HEK293T (cell line): ENCODE results near the gene GPHN.

Experiments used
- CTCF ChIA-PET: fragments of 350-600 bp; formaldehyde crosslinking; extraction: SDS; loops from one replicate; lab custom pipeline; 2021; ENCODE audit warnings: antibody characterized with exemption, inconsistent platforms; lab: Yijun Ruan, JAX
- POLR2A ChIA-PET: fragments of 350-600 bp; formaldehyde crosslinking; extraction: SDS; loops from one replicate; lab custom pipeline; 2020; ENCODE audit warnings: antibody characterized with exemption, inconsistent platforms; lab: Yijun Ruan, JAX
- DNase-seq: peaks from one replicate; pipeline ENCODE4 v3.0.0; 2012; ENCODE audit warnings: mixed read lengths; ENCODE audit errors: extremely low spot score
- ARNT ChIP-seq: fragments of 450-650 bp; IDR thresholded peaks from 2 replicates; pipeline ENCODE4 v1.6.1; 2017; ENCODE audit warnings: mild to moderate bottlenecking
- BHLHE40 ChIP-seq: fragments of 450-650 bp; IDR thresholded peaks from 2 replicates; pipeline ENCODE4 v1.6.1; 2016; ENCODE audit warnings: mild to moderate bottlenecking, moderate library complexity, borderline replicate concordance
- CTBP1 ChIP-seq: fragments of 450-650 bp; IDR thresholded peaks from 2 replicates; pipeline ENCODE4 v1.6.1; 2016; ENCODE audit warnings: borderline replicate concordance
- ELF4 ChIP-seq: fragments of 450-650 bp; IDR thresholded peaks from 2 replicates; pipeline ENCODE4 v1.6.1; 2017; ENCODE audit warnings: antibody characterized with exemption
- FOXA1 ChIP-seq: fragments of 450-650 bp; IDR thresholded peaks from 2 replicates; pipeline ENCODE4 v1.6.1; 2016; ENCODE audit warnings: mild to moderate bottlenecking
- FOXK2 ChIP-seq: fragments of 450-650 bp; IDR thresholded peaks from 2 replicates; pipeline ENCODE4 v1.6.1; 2016; ENCODE audit warnings: mild to moderate bottlenecking
- FOXM1 ChIP-seq: fragments of 450-650 bp; IDR thresholded peaks from 2 replicates; pipeline ENCODE4 v1.6.1; 2017; ENCODE audit warnings: mild to moderate bottlenecking, borderline replicate concordance
- HDGF ChIP-seq: fragments of 450-650 bp; IDR thresholded peaks from 2 replicates; pipeline ENCODE4 v1.6.1; 2017; ENCODE audit warnings: antibody characterized with exemption, borderline replicate concordance
- L3MBTL2 ChIP-seq: fragments of 450-650 bp; conservative IDR thresholded peaks from 2 replicates; pipeline ENCODE4 v1.6.1; 2016; ENCODE audit warnings: mild to moderate bottlenecking
- LEF1 ChIP-seq: fragments of 450-650 bp; IDR thresholded peaks from 2 replicates; pipeline ENCODE4 v1.6.1; 2017; ENCODE audit warnings: mild to moderate bottlenecking, borderline replicate concordance
- NFRKB ChIP-seq: fragments of 450-650 bp; IDR thresholded peaks from 2 replicates; pipeline ENCODE4 v1.6.1; 2016; ENCODE audit warnings: mild to moderate bottlenecking, moderate library complexity
- SP1 ChIP-seq: fragments of 450-650 bp; IDR thresholded peaks from 2 replicates; pipeline ENCODE4 v1.6.1; 2017
- SUZ12 ChIP-seq: fragments of 450-650 bp; IDR thresholded peaks from 2 replicates; pipeline ENCODE4 v1.6.1; 2016; ENCODE audit warnings: mild to moderate bottlenecking
- TARDBP ChIP-seq: fragments of 450-650 bp; IDR thresholded peaks from 2 replicates; pipeline ENCODE4 v1.6.1; 2016
- ZNF384 ChIP-seq: fragments of 450-650 bp; IDR thresholded peaks from 2 replicates; pipeline ENCODE4 v1.6.1; 2016
- TF ChIP-seq, protein P1 (sequence below): fragments of 450-650 bp; IDR thresholded peaks from 2 replicates; pipeline ENCODE4 v1.6.1; 2016

The GPHN gene

GRCh38 chr14:66623838-66624237 lies 115.9 kb downstream of the GPHN start:
- CTCF ChIA-PET: interaction anchor here (0.6 to 1.4 kb wide), 3 partner anchors 527 to 1194 kb away, joined by 3 read pairs; no protein-coding TSS in a partner anchor
- no peak for DNase-seq
- POLR2A ChIA-PET: no interaction called here
- TF ChIP-seq TARDBP: no peak

- ChIA-PET POLR2A (interaction anchor here (0.9 kb wide), 1 partner anchor 117 kb away, joined by 3 read pairs; the partner anchor contains the start of gene GPHN), CTCF (interaction anchor here (0.6 to 1.4 kb wide), 5 partner anchors 16 to 662 kb away, joined by 3 to 4 read pairs (median 3); no protein-coding TSS in a partner anchor)
- no peak for TF ChIP-seq HDGF
- no peak for TF ChIP-seq CTBP1
- no peak for TF ChIP-seq ELF4
- TF ChIP-seq BHLHE40: no peak
- no peak for TF ChIP-seq TARDBP
- TF ChIP-seq SUZ12: no peak
- DNase-seq: peak; percentile 52
Measured at GRCh38 chr14:66624336-66624937, 116.5 kb downstream of the GPHN start.

GRCh38 chr14:66628636-66629035 lies 120.7 kb downstream of the GPHN start:
- ChIA-PET CTCF (no interaction called here), POLR2A (no interaction called here)
- TF ChIP-seq BHLHE40 (no peak), FOXK2 (no peak), ZNF384 (no peak), TARDBP (no peak), NFRKB (no peak), ARNT (no peak)
- TF ChIP-seq, protein P1, sequence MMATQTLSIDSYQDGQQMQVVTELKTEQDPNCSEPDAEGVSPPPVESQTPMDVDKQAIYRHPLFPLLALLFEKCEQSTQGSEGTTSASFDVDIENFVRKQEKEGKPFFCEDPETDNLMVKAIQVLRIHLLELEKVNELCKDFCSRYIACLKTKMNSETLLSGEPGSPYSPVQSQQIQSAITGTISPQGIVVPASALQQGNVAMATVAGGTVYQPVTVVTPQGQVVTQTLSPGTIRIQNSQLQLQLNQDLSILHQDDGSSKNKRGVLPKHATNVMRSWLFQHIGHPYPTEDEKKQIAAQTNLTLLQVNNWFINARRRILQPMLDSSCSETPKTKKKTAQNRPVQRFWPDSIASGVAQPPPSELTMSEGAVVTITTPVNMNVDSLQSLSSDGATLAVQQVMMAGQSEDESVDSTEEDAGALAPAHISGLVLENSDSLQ: no peak
- no peak for DNase-seq

DNA sequence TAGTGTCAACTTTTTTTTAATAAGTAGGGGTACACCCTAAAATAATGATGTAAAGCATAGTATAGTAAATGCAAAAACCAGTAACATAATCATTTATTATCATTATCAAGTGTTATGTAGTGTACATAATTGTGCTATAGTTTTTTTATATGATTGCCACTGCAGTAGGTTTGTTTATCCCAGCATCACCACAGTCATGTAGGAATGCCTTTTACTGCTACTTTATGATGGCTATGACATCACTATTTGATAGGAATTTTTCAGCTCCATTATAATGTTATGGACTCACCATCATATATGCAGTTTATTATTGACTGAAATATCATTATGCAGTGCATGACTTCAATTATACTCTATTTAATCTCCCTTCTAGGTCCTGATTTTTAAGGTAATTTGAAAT lies 121.6 kb downstream of the GPHN start:
- POLR2A ChIA-PET: no interaction called here
- no peak for TF ChIP-seq FOXK2
- TF ChIP-seq NFRKB: no peak
- CTCF ChIA-PET: no interaction called here
- DNase-seq: no peak

DNA sequence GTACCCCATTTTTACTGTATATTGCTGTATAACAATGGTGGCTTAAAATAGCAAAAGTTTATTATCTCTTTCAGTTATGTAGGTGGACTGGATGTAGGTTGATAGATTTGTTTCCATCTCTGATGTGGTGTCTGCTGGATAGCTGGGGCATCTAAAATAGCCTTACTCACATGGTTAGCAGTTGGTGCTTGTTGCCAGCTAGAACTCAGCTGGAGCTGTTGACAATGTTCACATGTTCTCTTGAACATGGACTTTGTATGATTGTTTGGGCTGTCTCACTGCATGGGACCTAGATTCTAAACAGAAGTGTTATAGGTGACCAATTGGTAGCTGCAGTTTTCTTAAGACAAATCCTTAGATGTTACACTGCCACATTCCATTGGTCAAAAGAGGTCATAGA lies 126.9 kb downstream of the GPHN start:
- no peak for TF ChIP-seq CTBP1
- TF ChIP-seq FOXM1: no peak
- TF ChIP-seq LEF1: no peak
- TF ChIP-seq SUZ12: no peak
- TF ChIP-seq FOXK2: no peak
- TF ChIP-seq SP1: no peak
- TF ChIP-seq, protein P1: no peak
- TF ChIP-seq ARNT: no peak
- no peak for TF ChIP-seq ZNF384
- TF ChIP-seq HDGF: no peak
- TF ChIP-seq TARDBP: no peak
- no peak for TF ChIP-seq FOXA1
- no peak for TF ChIP-seq NFRKB
- no peak for TF ChIP-seq ELF4
- no peak for TF ChIP-seq BHLHE40
- no peak for DNase-seq
- CTCF ChIA-PET: no interaction called here
- POLR2A ChIA-PET: no interaction called here

DNA sequence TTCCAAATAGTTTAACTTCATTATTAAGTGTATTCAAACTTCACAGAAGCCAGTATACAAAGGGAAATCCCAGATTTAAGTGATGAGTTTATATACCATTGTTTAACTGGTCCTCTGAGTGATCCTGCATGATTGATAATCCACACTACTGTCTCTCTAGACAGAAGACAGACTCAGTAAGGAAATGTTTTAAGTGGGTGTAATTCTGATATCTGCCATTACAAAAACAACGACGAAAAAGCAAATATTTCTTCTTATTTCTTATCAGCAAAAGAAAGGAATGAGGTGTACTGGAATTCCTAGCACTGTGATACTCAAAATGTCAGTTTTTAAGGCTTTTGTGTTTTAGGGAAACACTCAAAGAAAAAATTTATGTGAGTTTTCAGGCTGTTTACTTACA lies 127.5 kb downstream of the GPHN start:
- ChIA-PET CTCF (no interaction called here), POLR2A (no interaction called here)
- no peak for DNase-seq
- TF ChIP-seq FOXM1 (no peak), SP1 (no peak), NFRKB (no peak), ARNT (no peak), ELF4 (no peak), SUZ12 (no peak)
- TF ChIP-seq, protein P1: no peak

DNA sequence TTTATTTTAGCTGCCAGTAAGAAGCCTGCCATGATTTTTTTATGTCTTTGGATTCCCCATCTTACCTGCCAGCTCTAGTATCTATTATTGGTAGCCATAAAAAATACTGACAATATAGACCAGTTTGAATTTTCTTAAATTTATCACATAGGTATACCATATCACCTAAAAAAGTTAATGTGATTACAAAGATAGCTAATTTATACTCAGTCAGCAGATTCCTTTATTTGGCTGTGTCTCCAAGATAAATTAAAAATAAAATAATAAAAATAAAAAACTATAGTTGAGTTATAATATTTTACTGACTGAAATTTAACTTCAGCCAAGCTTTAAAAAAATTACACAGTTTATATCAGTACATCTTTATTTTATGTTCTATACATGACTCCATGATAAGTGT lies 128.3 kb downstream of the GPHN start:
- no peak for TF ChIP-seq ARNT
- no peak for TF ChIP-seq L3MBTL2
- TF ChIP-seq LEF1: no peak
- no peak for TF ChIP-seq SUZ12
- TF ChIP-seq, protein P1: no peak
- no peak for TF ChIP-seq NFRKB
- no peak for TF ChIP-seq HDGF
- no peak for TF ChIP-seq ZNF384
- TF ChIP-seq BHLHE40: no peak
- no peak for TF ChIP-seq SP1
- no peak for TF ChIP-seq TARDBP
- TF ChIP-seq CTBP1: no peak
- no peak for TF ChIP-seq FOXK2
- ChIA-PET POLR2A (no interaction called here), CTCF (no interaction called here)
- no peak for DNase-seq
